RWPE2 (cell line): ENCODE data around the gene RARA.

ENCODE experiments used
- ATAC-seq: fragments of 200-7000 bp; cut with Tn5 transposase; 3 replicates; pipeline ENCODE4 v1.9.1; 2021; ENCODE audit warnings: low read depth
- DNase-seq: peaks from one replicate; pipeline ENCODE4 v3.0.0-alpha.2; 2020; ENCODE audit warnings: low spot score
- H3K27ac ChIP-seq: fragments of 450-650 bp; 2 replicates; pipeline ENCODE4 v1.5.1; 2017; ENCODE audit warnings: mild to moderate bottlenecking; ENCODE audit not compliant: poor library complexity, severe bottlenecking
- H3K27me3 ChIP-seq: fragments of 250-450 bp; sonication (Bioruptor Pico); 2 replicates; pipeline ENCODE4 v1.5.1; 2021; ENCODE audit warnings: mild to moderate bottlenecking, moderate library complexity; ENCODE audit not compliant: insufficient read depth, poor library complexity, severe bottlenecking
- H3K36me3 ChIP-seq: fragments of 250-450 bp; sonication (Bioruptor Pico); 2 replicates; pipeline ENCODE4 v1.5.1; 2020; ENCODE audit warnings: low read depth, mild to moderate bottlenecking, moderate library complexity
- H3K4me1 ChIP-seq: fragments of 250-450 bp; sonication (Bioruptor Pico); 2 replicates; pipeline ENCODE4 v1.5.1; 2021; ENCODE audit warnings: mild to moderate bottlenecking, moderate library complexity; ENCODE audit not compliant: insufficient read depth, poor library complexity, severe bottlenecking
- H3K4me3 ChIP-seq: fragments of 250-450 bp; sonication (Bioruptor Pico); 2 replicates; pipeline ENCODE4 v1.5.1; 2021; ENCODE audit warnings: mild to moderate bottlenecking, moderate library complexity; ENCODE audit not compliant: severe bottlenecking
- H3K9me3 ChIP-seq: fragments of 250-450 bp; sonication (Bioruptor Pico); 2 replicates; pipeline ENCODE4 v1.5.1; 2021; ENCODE audit warnings: mild to moderate bottlenecking, moderate library complexity; ENCODE audit not compliant: severe bottlenecking
- TF ChIP-seq, protein P1 (sequence below): fragments of 450-650 bp; IDR thresholded peaks from one replicate; pipeline ENCODE4 v1.5.1; 2017; ENCODE audit warnings: mild to moderate bottlenecking, moderate library complexity; ENCODE audit not compliant: poor library complexity, severe bottlenecking

RARA gene

DNA sequence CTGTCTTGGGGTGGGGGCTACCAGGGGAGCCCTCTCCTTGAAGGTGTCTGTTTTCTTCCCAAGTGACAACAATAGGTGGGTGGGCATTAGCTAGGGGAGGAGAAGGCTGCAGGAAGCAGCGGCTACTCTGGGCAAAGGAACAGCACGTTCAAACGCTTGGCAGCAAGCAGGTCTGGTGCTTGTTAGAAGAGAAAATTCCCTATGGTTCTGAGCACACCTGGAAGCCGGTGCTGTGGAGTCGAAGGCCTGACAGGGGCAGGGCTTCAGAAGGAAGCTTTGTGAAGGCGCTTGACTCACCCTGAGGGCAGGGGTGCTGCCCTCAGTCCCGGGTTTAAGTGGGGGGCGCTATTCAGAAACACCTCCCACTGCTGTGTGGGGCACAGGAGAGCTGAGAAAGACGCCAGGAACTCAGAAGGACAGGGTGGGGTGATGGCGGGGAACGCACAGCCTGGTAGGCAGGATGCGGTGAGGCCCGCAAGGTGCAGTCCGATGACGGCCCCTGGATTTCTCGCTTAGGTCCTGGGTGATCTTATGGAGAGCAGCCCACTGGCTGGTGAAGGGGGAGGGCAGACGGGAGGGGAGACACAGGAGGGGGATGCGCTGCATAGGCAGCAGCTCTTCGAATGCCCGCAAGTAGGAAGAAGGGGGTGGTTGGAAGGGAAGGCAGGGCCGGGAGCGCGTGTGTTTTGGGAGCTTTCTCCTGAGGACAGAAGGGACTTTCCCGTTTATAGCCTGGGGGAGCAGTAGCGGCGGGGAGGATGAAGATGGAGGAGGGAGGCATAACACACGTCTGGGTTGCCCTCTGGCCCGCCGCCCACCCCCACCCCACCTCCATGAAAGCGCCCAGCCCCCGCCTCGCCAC lies 52.3 kb downstream of the RARA start:
- Histone ChIP-seq H3K4me3 (no peak overlapping the region), H3K9me3 (no peaks in the 10 kb centered on the region), H3K36me3 (peaks cover 2% of the 10 kb centered on the region; the same call in 1 of the 2 replicates), H3K27ac (no peak overlapping the region), H3K27me3 (no peaks in the 10 kb centered on the region), H3K4me1 (peaks cover 3% of the 10 kb centered on the region)
- no peak for ATAC-seq
- TF ChIP-seq, protein P1, sequence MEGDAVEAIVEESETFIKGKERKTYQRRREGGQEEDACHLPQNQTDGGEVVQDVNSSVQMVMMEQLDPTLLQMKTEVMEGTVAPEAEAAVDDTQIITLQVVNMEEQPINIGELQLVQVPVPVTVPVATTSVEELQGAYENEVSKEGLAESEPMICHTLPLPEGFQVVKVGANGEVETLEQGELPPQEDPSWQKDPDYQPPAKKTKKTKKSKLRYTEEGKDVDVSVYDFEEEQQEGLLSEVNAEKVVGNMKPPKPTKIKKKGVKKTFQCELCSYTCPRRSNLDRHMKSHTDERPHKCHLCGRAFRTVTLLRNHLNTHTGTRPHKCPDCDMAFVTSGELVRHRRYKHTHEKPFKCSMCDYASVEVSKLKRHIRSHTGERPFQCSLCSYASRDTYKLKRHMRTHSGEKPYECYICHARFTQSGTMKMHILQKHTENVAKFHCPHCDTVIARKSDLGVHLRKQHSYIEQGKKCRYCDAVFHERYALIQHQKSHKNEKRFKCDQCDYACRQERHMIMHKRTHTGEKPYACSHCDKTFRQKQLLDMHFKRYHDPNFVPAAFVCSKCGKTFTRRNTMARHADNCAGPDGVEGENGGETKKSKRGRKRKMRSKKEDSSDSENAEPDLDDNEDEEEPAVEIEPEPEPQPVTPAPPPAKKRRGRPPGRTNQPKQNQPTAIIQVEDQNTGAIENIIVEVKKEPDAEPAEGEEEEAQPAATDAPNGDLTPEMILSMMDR: no peak
- no peak for DNase-seq

DNA sequence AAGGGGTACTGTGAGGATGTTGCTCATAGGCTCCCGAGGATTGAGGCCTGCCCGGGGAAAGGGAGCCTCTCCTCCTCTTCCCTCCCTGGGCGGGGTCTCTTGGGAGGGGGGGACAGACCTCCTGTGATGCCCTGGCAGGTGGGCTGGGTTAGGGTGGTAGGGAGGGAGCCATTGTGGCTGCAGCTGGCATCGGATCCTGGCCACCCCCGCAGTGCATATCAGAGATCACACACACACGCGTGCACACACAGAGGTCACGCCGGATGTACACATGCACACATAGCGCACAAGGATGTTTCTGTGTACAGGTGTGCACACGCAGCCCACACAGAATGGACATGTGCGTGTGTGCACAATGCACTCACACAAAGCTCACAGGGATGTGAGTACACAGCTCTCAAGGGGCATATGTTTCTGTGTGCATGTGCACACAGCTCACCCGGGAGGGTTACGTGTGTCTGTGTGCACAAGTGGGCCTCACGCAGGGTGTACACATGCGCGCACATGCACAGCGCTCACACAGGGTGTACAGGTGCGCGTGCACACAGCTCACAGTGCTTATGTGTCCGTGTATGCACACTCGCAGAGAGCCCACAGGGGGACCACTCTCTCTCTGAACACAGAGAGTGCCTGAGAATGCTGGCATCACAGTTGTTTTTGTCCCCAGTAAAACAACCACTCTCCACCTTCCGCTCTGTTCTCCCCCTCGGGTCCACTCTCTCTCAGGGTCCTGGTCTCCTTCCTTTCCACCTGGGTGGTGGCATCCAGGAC lies 53.1 kb downstream of the RARA start:
- DNase-seq (no peak), ATAC-seq (no peak; the same call in 2 of the 3 replicates)
- Histone ChIP-seq H3K4me1 (peaks cover 3% of the 10 kb centered on the region), H3K27me3 (no peaks in the 10 kb centered on the region), H3K9me3 (no peaks in the 10 kb centered on the region), H3K36me3 (no peaks in the 10 kb centered on the region), H3K27ac (no peak overlapping the region), H3K4me3 (peak overlapping the region; percentile 44)
- TF ChIP-seq, protein P1: no peak

DNA sequence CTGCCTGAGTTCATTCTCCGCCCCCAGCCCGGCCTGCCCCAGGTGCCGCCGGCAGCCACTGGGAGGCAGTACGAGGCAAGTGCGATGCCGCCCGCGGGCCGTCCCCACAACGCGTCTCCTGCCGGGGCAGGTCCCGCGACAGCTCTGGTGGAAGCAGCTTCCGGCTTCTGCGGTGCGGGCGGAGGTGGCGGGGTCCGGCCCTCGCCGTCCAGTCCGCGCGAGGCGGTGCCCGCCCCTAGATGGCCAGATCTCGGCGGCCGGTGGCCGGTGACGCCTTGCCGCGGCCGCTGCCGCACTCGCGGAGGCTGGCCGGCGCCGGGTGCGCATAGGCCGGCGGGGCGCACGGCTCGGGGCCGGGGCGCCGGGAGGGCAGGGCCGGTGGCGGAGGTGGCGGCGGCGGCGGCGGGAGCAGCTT lies 53.7 kb downstream of the RARA start:
- ATAC-seq: peak; percentile 59
- H3K4me3 ChIP-seq: peak overlapping the region; percentile 44
- TF ChIP-seq, protein P1: peak; percentile 77

DNA sequence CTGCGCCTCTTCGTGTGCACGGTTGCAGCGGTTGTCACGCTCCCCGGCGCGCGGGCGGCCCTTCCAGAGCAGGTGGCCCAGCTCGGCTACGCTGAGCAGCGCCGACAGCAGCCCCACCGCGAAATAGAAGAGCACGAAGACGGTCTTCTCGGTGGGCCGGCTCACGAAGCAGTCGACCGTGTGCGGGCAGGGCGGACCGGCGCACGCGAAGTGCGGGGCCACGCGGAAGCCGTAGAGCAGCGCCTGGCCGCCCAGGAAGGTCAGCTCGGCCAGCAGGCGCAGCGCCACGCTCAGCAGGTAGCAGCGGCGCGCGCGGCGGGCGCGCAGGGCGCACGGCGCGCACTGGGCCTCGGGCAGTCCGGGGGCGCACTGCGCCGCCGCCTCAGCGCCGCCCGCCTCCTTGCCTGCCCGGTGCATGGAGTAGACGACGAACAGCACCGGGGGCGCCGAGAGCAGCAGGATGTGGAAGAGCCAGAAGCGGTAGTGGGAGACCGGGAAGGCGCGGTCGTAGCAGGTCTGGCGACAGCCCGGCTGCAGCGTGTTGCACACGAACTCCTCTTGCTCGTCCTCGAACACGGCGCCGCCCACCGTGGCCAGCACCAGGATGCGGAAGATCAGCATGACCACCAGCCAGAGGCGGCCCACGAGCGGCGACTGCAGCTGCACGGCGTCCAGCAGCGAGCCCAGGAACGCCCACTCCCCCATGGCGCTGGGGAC lies 54.3 kb downstream of the RARA start:
- H3K4me3 ChIP-seq: peak overlapping the region; percentile 44
- TF ChIP-seq, protein P1: no peak
- H3K27me3 ChIP-seq: no peaks in the 10 kb centered on the region
- DNase-seq: peak; percentile 60
- H3K4me1 ChIP-seq: peaks cover 3% of the 10 kb centered on the region
- peak; percentile 24 for ATAC-seq
- H3K9me3 ChIP-seq: no peaks in the 10 kb centered on the region
- no peak overlapping the region for H3K27ac ChIP-seq
- H3K36me3 ChIP-seq: no peaks in the 10 kb centered on the region

More for the DNA sequence above, 53.7 kb downstream of the RARA start:
- Histone ChIP-seq H3K4me1 (peaks cover 3% of the 10 kb centered on the region), H3K9me3 (no peaks in the 10 kb centered on the region), H3K27me3 (no peaks in the 10 kb centered on the region), H3K27ac (no peak overlapping the region), H3K36me3 (no peaks in the 10 kb centered on the region)
- peak; percentile 77 for DNase-seq
